HEK293T (cell line): ENCODE data around the gene PRSS38.

Source experiments
- BHLHE40 ChIP-seq: fragments of 450-650 bp; IDR thresholded peaks from 2 replicates; pipeline ENCODE4 v1.6.1; 2016; ENCODE audit warnings: mild to moderate bottlenecking, moderate library complexity, borderline replicate concordance
- L3MBTL2 ChIP-seq: fragments of 450-650 bp; conservative IDR thresholded peaks from 2 replicates; pipeline ENCODE4 v1.6.1; 2016; ENCODE audit warnings: mild to moderate bottlenecking
- SP1 ChIP-seq: fragments of 450-650 bp; IDR thresholded peaks from 2 replicates; pipeline ENCODE4 v1.6.1; 2017
- SUZ12 ChIP-seq: fragments of 450-650 bp; IDR thresholded peaks from 2 replicates; pipeline ENCODE4 v1.6.1; 2016; ENCODE audit warnings: mild to moderate bottlenecking

DNA sequence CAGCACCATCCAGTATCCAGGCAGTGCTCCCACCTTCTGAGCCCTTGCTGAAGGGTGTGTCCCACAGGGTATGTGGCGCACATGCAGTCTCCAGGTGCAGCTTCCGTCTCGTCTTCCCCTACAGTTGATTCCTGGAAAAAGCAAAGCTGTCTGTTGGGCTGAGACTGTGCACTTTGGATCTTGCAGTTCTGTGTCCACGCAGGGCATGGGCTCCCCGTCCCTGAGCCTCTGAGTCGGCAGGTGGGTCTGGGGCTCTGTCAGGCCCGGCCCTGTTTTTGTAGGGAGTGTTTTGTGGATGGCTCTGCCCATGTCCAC is 47.4 kb upstream of the PRSS38 start:
- TF ChIP-seq L3MBTL2: no peak
- TF ChIP-seq SUZ12: no peak
- TF ChIP-seq BHLHE40: no peak
- no peak for TF ChIP-seq SP1
